GM06990 (cell line): ENCODE data around the gene PID1.

Source experiments
- DNase-seq: peaks from one replicate; pipeline ENCODE4 v3.0.0-alpha.2; 2011; ENCODE audit not compliant: insufficient read length; ENCODE audit errors: extremely low read depth
- H3K27me3 ChIP-seq: replicated peaks from 2 replicates; pipeline ENCODE4 v1.6.0; 2011; ENCODE audit warnings: low read length; ENCODE audit not compliant: control insufficient read depth, insufficient read depth
- H3K36me3 ChIP-seq: 2 replicates; pipeline ENCODE4 v1.5.1; 2011; ENCODE audit warnings: low read length; ENCODE audit not compliant: control insufficient read depth, insufficient read depth
- H3K4me3 ChIP-seq: replicated peaks from 2 replicates; pipeline ENCODE4 v1.5.1; 2011; ENCODE audit warnings: low read depth, mild to moderate bottlenecking, control low read depth, low read length
- TF ChIP-seq, protein P1 (sequence below): IDR thresholded peaks from 2 replicates; pipeline ENCODE4 v1.5.1; 2011; ENCODE audit warnings: low read length, control low read depth, mild to moderate bottlenecking, inconsistent platforms; ENCODE audit not compliant: insufficient read depth, poor library complexity, severe bottlenecking

PID1 gene

DNA sequence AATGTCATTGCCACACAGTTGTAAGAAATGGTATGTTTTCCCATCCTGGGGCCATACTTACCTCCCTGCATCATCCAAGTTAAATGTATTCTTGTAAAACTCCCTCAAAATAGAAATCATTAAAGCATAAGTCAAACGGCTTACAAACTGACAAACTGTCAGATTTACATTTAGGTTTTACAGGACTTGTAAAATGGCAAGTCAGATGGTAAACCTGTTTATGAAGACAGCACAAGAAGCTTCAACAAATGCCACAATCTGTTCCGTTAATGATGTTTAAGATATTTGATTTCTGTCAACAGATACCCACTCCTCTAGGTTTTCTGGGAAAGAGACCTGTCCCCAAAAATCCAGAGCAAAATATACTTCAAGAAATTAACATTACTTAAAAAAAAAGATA lies 197.2 kb downstream of the PID1 start:
- no peak for DNase-seq
- TF ChIP-seq, protein P1, sequence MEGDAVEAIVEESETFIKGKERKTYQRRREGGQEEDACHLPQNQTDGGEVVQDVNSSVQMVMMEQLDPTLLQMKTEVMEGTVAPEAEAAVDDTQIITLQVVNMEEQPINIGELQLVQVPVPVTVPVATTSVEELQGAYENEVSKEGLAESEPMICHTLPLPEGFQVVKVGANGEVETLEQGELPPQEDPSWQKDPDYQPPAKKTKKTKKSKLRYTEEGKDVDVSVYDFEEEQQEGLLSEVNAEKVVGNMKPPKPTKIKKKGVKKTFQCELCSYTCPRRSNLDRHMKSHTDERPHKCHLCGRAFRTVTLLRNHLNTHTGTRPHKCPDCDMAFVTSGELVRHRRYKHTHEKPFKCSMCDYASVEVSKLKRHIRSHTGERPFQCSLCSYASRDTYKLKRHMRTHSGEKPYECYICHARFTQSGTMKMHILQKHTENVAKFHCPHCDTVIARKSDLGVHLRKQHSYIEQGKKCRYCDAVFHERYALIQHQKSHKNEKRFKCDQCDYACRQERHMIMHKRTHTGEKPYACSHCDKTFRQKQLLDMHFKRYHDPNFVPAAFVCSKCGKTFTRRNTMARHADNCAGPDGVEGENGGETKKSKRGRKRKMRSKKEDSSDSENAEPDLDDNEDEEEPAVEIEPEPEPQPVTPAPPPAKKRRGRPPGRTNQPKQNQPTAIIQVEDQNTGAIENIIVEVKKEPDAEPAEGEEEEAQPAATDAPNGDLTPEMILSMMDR: no peak
- no peak overlapping the region for H3K4me3 ChIP-seq
- no peaks in the 10 kb centered on the region for H3K36me3 ChIP-seq
- H3K27me3 ChIP-seq: no peaks in the 10 kb centered on the region

DNA sequence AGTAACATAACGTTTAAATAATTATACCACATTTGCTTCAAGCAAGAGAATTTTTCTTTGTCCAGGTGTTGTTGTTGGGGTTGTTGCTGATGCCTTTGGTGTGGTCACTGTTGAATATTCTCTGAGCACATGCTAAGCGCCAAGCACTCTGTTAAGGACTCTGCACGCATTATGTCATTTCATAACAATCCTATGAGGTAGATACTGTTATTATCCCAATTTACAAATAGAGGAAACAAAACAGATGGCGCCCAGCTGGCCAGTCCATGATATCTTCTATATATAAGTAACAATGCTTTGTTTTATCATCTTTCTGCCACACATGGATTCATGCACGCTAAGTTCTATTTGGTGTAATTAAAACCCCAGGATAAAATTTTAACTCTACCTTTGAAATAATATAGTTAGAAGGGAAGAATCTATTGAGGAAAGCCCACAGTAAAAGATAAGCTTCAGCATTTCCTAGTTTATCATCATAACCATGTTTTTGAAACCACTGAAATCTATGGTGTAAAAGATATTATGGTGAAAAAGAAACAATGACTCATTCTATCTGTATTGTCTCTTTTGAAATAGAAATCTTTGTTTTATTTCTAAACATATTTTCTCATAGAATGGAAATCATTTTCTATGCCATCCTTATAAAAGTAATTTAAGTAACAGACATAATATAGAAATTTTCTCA lies 199.7 kb downstream of the PID1 start:
- no peak for DNase-seq
- no peaks in the 10 kb centered on the region for H3K27me3 ChIP-seq
- no peaks in the 10 kb centered on the region for H3K36me3 ChIP-seq
- TF ChIP-seq, protein P1: no peak
- no peak overlapping the region for H3K4me3 ChIP-seq

DNA sequence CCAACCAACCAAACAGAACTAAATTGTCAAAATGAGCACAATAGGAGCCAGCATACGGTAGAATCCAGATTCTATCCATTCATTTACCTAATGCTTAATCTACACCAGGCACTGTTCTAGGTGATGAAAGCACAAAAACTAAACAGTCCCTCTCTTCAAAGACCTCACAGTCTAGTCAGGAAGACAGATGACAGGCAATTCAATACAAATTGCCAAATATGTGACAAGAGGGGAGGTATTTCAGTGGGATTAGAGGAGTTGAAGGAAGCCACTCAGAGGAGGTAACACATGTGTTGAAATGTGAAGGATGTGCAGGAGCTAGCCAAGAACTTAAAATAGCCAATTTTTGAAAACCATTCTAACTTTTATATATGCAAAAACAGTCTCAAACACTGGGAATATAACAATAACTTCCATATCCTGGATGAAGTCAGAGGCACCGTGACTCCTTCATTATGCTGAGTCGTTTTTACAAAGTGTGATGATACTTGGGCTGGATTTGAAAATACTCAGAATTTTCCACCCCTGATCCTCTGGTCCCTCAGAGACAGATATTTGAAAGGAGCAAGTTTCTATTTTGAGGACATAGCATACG lies 204.9 kb downstream of the PID1 start:
- DNase-seq: no peak
- no peak overlapping the region for H3K4me3 ChIP-seq
- no peaks in the 10 kb centered on the region for H3K36me3 ChIP-seq
- H3K27me3 ChIP-seq: no peaks in the 10 kb centered on the region
- TF ChIP-seq, protein P1: no peak

DNA sequence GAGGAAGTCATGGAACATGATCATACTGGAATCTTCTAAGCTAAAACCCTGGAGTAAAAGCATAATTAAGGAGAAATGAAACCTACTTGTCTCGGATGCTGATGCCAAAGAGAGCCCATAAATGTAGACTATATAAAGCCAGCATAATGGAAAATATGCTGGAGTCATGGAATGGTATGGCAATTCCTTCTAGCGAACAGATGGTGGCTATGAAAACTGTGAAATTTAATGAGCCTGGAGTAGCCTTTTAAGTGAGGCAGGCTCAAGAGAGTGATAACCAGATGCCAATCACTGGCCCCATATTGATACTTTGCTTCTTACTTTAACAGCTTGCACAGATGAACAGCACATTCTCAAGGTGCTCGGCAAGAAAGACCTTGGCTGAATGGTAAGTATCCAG lies 206.3 kb downstream of the PID1 start:
- TF ChIP-seq, protein P1: no peak
- Histone ChIP-seq H3K27me3 (no peaks in the 10 kb centered on the region), H3K36me3 (no peaks in the 10 kb centered on the region), H3K4me3 (no peak overlapping the region)
- no peak for DNase-seq

DNA sequence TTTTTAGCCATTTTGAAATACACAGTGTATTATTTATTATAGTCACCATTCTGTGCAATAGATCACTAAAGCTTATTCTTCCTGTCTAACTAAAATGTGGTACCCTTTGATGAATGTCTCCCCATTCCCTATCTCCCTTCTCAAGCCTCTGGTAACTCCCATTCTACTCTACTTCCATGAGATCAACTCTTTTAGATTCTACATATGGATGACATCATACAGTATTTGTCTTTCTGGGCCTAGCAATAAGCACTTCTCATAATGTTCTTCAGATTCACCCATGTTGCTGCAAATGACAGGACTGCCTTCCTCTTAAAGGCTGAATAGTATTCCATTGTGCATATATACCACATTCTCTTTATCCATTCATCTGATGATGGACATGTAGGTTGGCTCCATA lies 210.9 kb downstream of the PID1 start:
- Histone ChIP-seq H3K27me3 (no peaks in the 10 kb centered on the region), H3K36me3 (no peaks in the 10 kb centered on the region), H3K4me3 (no peak overlapping the region)
- no peak for DNase-seq
- TF ChIP-seq, protein P1: no peak
